ENCODE measurements around the gene KLHL14.
A peak's percentile ranks its signal among the peaks of the same experiment; 100 is the strongest.
"Not testable (repeated sequence)": the region's sequence is repeated elsewhere in the genome, so short reads cannot be mapped to it uniquely, and the experiment has no call there.

KLHL14 gene

DNA sequence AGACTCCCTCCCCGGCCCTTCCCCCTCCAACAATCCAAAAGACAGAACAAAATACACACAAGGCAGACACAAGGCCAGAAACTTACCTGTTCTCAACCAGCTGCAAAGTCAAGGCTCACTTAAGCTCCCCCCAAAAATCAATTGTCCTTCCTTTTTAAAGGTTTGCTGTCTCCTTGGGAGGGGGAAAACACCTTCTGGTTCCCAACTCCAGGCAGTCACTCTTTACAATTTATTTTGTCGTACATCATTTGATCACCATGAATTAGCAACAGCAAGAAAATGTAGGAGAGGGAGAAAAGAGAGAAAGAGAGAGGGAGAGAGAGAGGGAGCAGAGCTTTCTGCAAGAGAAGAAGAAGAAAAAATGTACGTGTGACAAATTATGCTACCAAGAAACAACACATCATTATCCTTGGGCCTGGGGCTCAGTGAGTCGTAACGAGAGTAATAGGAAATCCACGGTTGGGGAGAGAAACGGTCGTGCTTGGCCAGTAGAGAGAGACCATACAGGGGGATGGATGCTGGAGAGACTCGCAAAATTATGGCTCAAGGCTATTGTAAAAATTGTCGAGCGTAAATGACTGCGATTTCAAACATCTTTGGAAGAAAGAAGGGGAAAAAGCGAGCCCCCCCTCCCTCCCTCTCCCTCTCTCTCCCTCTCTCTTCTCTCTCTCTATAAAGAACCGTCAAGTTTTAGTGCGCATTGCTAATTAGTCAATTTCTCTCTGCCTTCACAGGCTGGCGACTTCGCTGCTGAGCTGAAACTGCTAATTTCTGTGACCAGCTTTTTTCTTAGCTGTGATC, at the start of gene KLHL14:
Gene KLHL14 (minus strand): TSS at position 443 of the 801 bp plus-strand sequence. CDS start 2,432 bp downstream, outside the sequence.
- DNase-seq, result no peak

DNA sequence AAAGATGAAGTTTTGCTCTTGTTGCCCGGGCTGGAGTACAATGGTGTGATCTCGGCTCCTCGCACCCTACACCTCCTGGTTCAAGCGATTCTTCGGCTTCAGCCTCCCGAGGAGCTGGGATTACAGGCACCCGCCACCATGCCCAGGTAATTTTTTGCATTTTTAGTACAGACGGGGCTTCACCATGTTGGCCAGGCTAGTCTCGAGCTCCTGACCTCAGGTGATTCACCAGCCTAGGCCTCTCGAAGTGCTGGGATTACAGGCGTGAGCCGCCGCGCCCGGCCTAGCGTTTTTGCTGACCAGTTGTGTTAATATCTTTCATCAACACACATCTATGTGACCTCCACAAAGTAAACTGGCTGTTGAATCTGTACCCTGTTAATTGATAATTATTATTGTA, 49.4 kb upstream of the KLHL14 start:
- no peak for DNase-seq

GRCh38 chr18:32815881-32816280, 43.1 kb upstream of the KLHL14 start:
- DNase-seq, result no peak

- DNase-seq, result no peak
These were observed 39.5 kb upstream of the KLHL14 start for GRCh38 chr18:32812342-32812741.

GRCh38 chr18:32810314-32810713, 37.5 kb upstream of the KLHL14 start:
- no peak for DNase-seq

- DNase-seq, result no peak
These were observed 32.5 kb upstream of the KLHL14 start for GRCh38 chr18:32805354-32805753.

- DNase-seq, result no peak
These were observed 31.5 kb upstream of the KLHL14 start for GRCh38 chr18:32804134-32804888.

DNA sequence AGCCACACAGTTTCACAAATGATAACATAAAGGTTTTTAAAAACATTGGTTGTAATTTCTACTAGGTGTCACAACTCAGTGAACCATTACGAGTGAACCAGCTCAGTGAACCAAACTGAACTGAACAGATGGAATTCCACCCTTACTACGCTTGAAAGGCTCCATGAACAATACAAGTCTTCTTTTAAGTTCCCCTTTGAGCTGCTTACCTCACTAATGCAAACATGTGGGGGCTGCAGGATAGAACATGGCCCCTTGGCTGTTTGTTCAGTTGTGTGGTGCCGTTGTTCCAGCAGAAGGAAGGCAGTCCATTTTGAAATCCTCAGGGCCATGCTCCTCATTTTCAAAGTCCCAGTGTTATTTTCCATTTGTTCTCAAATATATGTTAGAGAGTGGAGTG, 30.7 kb upstream of the KLHL14 start:
- DNase-seq, result no peak

DNA sequence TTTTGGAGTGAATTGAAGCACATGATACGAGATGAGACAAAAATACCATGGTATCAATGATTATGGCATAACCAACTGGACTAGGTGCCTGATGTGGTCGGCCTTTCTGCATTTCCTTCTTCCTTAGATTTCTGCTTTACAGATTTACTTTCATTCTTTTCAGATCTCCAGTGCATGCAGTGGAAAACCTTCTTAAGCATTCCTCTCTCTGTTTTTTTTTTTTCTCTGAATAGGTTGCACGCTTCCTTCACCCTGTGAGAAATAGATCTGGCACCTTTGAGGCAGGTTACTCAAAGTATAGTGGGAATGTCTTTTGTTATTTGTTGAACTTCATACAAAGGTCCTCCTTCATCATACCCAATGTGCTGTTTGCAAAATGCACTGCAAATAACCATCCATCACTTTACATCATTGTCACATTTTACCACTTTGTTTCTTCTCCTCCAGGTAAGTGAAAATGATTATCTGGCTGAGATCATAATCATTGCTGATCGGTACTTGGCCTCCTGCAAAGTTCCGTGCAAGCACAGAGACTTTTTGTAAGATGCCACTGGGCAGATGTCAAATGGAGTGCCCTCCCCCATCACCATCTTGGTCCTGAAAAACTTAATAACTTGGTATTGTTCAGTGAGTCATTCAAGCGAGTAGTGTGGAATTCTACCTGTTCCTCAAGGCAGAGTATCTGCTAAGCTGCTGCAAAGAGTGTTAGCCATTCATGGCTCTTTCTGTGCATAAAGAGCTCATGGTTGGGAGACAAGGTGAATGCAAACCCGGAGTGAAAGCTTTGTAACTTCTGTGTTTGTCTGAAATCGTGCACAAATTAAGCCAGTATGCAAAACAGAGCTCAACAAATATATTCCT, 30.0 kb upstream of the KLHL14 start:
- DNase-seq, result no peak

- no peak for DNase-seq
These were observed 28.4 kb upstream of the KLHL14 start for GRCh38 chr18:32801228-32801627.

DNA sequence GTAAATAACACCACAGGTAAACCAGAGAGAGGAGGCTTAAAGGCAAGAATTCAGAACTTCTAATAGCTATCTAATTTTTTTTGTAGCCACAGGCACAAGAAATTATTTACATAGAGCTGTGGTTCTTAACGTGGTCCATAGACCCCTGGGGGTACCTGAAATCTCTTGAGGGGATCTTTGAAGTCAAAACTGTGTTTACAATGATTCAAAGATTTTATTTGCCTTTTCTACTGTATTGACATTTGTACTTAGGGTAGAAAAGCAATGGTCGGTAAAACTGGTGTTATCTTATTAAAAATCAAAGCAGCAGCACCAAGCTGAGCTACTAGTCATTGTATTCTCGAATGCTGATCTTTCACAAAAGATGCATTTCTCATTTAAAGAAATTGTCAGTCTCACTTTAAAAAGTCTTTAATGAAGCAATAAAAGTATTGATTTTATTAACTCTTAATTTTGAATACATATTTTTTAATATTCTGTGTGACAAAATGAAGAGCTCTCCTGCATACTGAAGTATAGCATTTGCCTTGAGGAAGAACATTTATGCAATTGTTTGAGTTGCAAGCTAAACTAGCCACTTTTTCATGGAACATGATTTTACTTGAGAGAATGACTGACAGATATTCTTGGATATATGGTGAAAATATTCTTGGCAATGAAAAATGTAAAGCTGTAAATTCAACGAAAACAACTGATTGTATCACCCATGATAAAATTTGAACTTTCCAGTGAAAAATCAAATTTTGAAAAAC, 25.6 kb upstream of the KLHL14 start:
- DNase-seq, result no peak

- DNase-seq, result not testable (repeated sequence)
These were observed 21.8 kb upstream of the KLHL14 start for GRCh38 chr18:32794667-32795066.

- DNase-seq, result no peak
These were observed 6.2 kb upstream of the KLHL14 start for GRCh38 chr18:32779010-32779409.

DNA sequence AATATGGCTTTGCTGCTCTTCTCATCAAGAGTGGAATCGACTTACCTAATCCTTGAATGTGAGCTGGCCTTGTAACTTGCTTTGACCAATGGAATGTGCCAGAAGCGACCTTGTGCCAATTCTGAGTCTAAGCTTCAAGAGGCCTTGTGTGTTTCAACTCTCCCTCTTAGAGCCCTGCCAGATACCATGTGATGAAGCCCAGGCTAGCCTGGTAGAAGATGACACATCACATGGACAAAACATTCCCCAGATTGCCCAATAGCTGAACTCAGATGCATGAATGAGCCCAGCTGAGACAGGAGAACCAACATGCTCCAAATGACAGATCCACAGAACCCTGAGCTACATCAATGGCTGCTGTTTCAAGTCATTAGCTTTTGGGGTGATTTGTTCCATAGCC, 4.2 kb upstream of the KLHL14 start:
- no peak for DNase-seq

- no peak for DNase-seq
These were observed 3.7 kb upstream of the KLHL14 start for GRCh38 chr18:32776561-32776960.

DNA sequence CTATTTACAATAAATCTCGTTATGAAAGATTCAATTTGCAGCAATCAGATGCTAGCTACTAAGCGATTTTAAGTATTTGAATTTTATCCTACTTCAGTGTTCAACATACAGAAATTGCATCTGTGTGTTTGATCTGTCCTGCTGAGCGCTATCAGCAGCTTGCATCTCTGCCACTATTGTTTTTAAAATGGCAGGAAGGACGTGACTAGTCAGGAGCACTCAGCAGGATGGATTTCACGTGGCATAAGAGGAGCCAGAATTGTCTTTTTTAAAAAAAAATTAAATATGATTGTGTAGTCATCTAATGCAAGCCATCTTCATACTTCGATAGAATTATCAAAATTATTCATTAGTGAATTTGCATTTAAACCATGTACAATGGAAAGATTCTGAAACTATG, 2.8 kb upstream of the KLHL14 start:
- no peak for DNase-seq

GRCh38 chr18:32773382-32773712, 524 bp upstream of the KLHL14 start:
- no peak for DNase-seq

- peak; percentile 76 for DNase-seq
These were observed 797 bp downstream of the KLHL14 start for GRCh38 chr18:32771871-32772580.

GRCh38 chr18:32771169-32771751, 1.6 kb downstream of the KLHL14 start:
- peak; percentile 61 for DNase-seq

- DNase-seq, result no peak
These were observed 2.1 kb downstream of the KLHL14 start for GRCh38 chr18:32770666-32771168.

DNA sequence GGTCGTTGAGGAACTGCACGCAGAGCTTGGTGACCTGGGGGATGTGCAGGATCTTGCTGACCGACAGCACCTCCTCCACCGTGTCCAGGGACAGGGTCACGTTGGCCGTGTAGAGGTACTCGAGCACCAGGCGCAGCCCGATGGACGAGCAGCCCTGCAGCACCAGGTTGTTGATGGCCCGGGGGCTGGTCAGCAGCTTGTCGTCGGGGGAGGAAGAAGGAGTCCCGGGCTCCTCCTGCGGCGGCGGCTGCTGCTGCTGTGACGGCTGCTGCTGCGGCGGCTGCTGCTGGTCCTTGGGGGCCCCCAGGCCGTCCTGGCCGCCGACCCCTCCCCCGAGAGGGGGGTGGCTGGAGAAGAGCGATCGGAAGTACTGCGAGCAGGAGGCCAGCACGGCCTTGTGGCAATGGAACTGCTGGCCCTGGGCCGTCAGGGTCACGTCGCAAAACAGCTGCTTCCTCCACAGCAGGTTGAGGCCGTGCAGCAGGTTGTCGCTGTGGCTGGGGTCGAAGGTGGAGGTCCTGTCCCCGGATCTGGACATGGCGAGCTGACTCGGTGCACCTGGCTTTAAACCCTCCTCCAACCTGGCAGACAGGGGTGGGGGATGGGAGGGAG, 2.7 kb downstream of the KLHL14 start:
- DNase-seq, result peak; percentile 54

All from right forelimb (tissue), 1 donor.